ENCODE data around the gene RERE. TPM values are rescaled to one million over a fixed set of nuclear protein-coding genes. Genes with fewer than 3 reads are reported as not detected.

Gene RERE
- total RNA-seq, 1 donor from 2014 or later: 124 TPM

- no peak overlapping the region for H3K27ac ChIP-seq (ENCODE audit: low read depth, low read length)
- H3K4me2 ChIP-seq (ENCODE audit: low read length): no peak overlapping the region
- H2AFZ ChIP-seq (ENCODE audit: low read depth, low read length): no peak overlapping the region
- peaks cover 14% of the 10 kb centered on the region for H3K79me2 ChIP-seq (ENCODE audit: insufficient read depth, low read length)
- no peaks in the 10 kb centered on the region for H3K36me3 ChIP-seq (ENCODE audit: insufficient read depth, low read length)
- H3K27ac Mint-ChIP-seq (ENCODE audit: unreplicated experiment): no peak overlapping the region
- no peak overlapping the region for H3K4me3 Mint-ChIP-seq (ENCODE audit: unreplicated experiment)
- DNase-seq (ENCODE audit: low read depth): no peak
- peaks cover 5% of the 10 kb centered on the region for H3K9me3 ChIP-seq (ENCODE audit: insufficient read depth, low read depth, low read length)
- TF ChIP-seq EZH2 (IDR thresholded peaks at IDR 0.05; ENCODE audit: insufficient read depth, low read length) (no peak), CTCF (IDR thresholded peaks at IDR 0.05; ENCODE audit: insufficient read depth, low read depth, low read length) (no peak)
- H3K9ac ChIP-seq (ENCODE audit: low read length): no peak overlapping the region
- peaks cover 3% of the 10 kb centered on the region for H4K20me1 ChIP-seq (ENCODE audit: insufficient read depth, low read length)
- H3K4me1 Mint-ChIP-seq (ENCODE audit: low read depth, unreplicated experiment): peaks cover 26% of the 10 kb centered on the region
- no peak overlapping the region for H3K4me3 ChIP-seq (ENCODE audit: insufficient read depth, low read depth, low read length)
- peaks cover 10% of the 10 kb centered on the region for H3K4me1 ChIP-seq (ENCODE audit: insufficient read depth, low read length)
- no peaks in the 10 kb centered on the region for H3K9me3 Mint-ChIP-seq (ENCODE audit: unreplicated experiment)
- FAIRE-seq: no peak
- no peaks in the 10 kb centered on the region for H3K27me3 Mint-ChIP-seq (ENCODE audit: low read depth, unreplicated experiment)
- no peaks in the 10 kb centered on the region for H3K27me3 ChIP-seq (ENCODE audit: insufficient read depth, low read length)
- peaks cover 16% of the 10 kb centered on the region for H3K36me3 Mint-ChIP-seq (ENCODE audit: low read depth, unreplicated experiment)
Observed at GRCh38 chr1:8736927-8737326, 80.5 kb downstream of the RERE start.

GRCh38 chr1:8733484-8733883 is 84.0 kb downstream of the RERE start:
- Mint-ChIP-seq H3K4me3 (ENCODE audit: unreplicated experiment) (no peak overlapping the region), H3K27ac (ENCODE audit: unreplicated experiment) (no peak overlapping the region), H3K27me3 (ENCODE audit: low read depth, unreplicated experiment) (no peaks in the 10 kb centered on the region), H3K36me3 (ENCODE audit: low read depth, unreplicated experiment) (peaks cover 28% of the 10 kb centered on the region), H3K9me3 (ENCODE audit: unreplicated experiment) (peaks cover 7% of the 10 kb centered on the region), H3K4me1 (ENCODE audit: low read depth, unreplicated experiment) (peaks cover 5% of the 10 kb centered on the region)
- H3K27ac ChIP-seq (ENCODE audit: low read depth, low read length): no peak overlapping the region
- no peak overlapping the region for H3K9ac ChIP-seq (ENCODE audit: low read length)
- no peaks in the 10 kb centered on the region for H3K27me3 ChIP-seq (ENCODE audit: insufficient read depth, low read length)
- no peak for TF ChIP-seq CTCF (IDR thresholded peaks at IDR 0.05; ENCODE audit: insufficient read depth, low read depth, low read length)
- no peak for TF ChIP-seq EZH2 (IDR thresholded peaks at IDR 0.05; ENCODE audit: insufficient read depth, low read length)
- no peak overlapping the region for H3K4me3 ChIP-seq (ENCODE audit: insufficient read depth, low read depth, low read length)
- FAIRE-seq (no peak), DNase-seq (ENCODE audit: low read depth) (no peak)
- H3K4me2 ChIP-seq (ENCODE audit: low read length): no peak overlapping the region
- H3K79me2 ChIP-seq (ENCODE audit: insufficient read depth, low read length): peaks cover 2% of the 10 kb centered on the region
- no peaks in the 10 kb centered on the region for H3K9me3 ChIP-seq (ENCODE audit: insufficient read depth, low read depth, low read length)
- H3K4me1 ChIP-seq (ENCODE audit: insufficient read depth, low read length): no peaks in the 10 kb centered on the region
- peaks cover 2% of the 10 kb centered on the region for H4K20me1 ChIP-seq (ENCODE audit: insufficient read depth, low read length)
- H3K36me3 ChIP-seq (ENCODE audit: insufficient read depth, low read length): no peaks in the 10 kb centered on the region
- no peak overlapping the region for H2AFZ ChIP-seq (ENCODE audit: low read depth, low read length)

DNA sequence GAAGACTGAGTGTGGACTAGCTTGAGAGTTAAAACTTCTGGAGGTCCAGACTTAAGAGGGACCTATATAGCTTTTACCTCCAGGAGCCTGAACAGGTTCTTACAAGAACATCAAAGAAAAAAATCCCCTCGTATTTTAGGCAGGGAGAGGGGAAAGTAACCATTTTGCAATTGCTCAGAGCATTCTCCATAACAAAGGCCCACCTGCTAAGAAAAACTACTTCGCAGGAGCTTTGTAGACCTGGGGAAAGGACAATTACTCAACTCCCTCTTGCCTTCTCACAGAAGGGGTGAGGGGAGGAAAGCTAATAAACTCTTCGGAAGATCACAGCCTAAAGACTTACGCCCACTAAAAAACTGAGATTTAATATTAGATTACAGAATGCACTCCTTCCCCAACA is 86.3 kb downstream of the RERE start:
- Histone ChIP-seq H3K27me3 (ENCODE audit: insufficient read depth, low read length) (no peaks in the 10 kb centered on the region), H3K4me1 (ENCODE audit: insufficient read depth, low read length) (no peaks in the 10 kb centered on the region), H3K4me3 (ENCODE audit: insufficient read depth, low read depth, low read length) (no peak overlapping the region), H3K9ac (ENCODE audit: low read length) (no peak overlapping the region), H3K9me3 (ENCODE audit: insufficient read depth, low read depth, low read length) (no peaks in the 10 kb centered on the region), H3K36me3 (ENCODE audit: insufficient read depth, low read length) (no peaks in the 10 kb centered on the region), H4K20me1 (ENCODE audit: insufficient read depth, low read length) (peaks cover 12% of the 10 kb centered on the region), H3K27ac (ENCODE audit: low read depth, low read length) (no peak overlapping the region), H3K4me2 (ENCODE audit: low read length) (no peak overlapping the region), H3K79me2 (ENCODE audit: insufficient read depth, low read length) (no peaks in the 10 kb centered on the region), H2AFZ (ENCODE audit: low read depth, low read length) (no peak overlapping the region)
- DNase-seq (ENCODE audit: low read depth) (no peak), FAIRE-seq (no peak)
- Mint-ChIP-seq H3K27me3 (ENCODE audit: low read depth, unreplicated experiment) (no peaks in the 10 kb centered on the region), H3K4me1 (ENCODE audit: low read depth, unreplicated experiment) (no peaks in the 10 kb centered on the region), H3K4me3 (ENCODE audit: unreplicated experiment) (no peak overlapping the region), H3K27ac (ENCODE audit: unreplicated experiment) (no peak overlapping the region), H3K36me3 (ENCODE audit: low read depth, unreplicated experiment) (peaks cover 23% of the 10 kb centered on the region), H3K9me3 (ENCODE audit: unreplicated experiment) (peaks cover 7% of the 10 kb centered on the region)
- TF ChIP-seq CTCF (IDR thresholded peaks at IDR 0.05; ENCODE audit: insufficient read depth, low read depth, low read length): no peak
- TF ChIP-seq EZH2 (IDR thresholded peaks at IDR 0.05; ENCODE audit: insufficient read depth, low read length): no peak
